GM21786 (cell line): ENCODE results near the gene FHOD3.
A peak's percentile ranks its signal among the peaks of the same experiment; 100 is the strongest.

ENCODE experiments used
- ATAC-seq: cut with Tn5 transposase; IDR thresholded peaks from one replicate; pipeline ENCODE4 v1.9.1; 2021; ENCODE audit not compliant: unreplicated experiment

FHOD3 gene

DNA sequence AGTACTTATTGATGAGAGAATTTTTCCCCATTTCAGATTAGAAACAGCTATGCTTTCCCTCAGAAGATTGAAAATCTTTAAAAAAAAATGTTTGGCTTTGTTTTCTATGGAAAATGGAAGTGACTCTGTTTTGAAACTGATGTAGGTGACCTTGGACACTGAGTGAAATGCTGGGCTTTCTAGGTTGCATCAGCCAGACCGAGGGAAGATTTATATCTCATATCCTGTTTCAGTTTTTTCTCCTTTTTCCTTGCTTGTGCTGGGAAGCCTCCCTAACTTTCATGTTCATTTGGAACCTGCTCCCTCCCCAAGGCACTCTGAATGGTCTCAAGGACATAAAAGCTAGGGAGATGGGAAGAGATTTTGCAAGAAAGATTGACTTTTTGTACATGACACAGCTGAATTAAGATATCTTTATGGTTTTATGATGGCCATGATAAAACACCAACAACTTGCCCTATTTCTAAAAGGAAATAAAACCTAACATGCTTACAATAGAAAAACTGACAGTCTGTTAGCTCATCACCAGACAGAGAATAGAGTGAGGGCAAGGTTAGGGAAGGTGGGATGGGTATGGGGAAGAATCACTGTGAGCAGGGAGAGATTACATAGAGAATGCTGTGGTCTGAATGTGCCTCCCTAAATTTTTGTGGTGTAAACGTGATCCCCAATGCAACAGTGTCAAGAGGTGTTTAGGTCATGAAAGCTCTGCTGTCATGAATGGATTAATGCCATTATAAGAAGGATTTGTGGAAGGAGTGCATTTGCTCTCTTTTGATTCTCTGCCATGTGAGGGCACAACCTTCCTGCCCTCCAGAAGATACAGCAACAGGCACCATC lies 281.6 kb downstream of the FHOD3 start:
- ATAC-seq: no peak

DNA sequence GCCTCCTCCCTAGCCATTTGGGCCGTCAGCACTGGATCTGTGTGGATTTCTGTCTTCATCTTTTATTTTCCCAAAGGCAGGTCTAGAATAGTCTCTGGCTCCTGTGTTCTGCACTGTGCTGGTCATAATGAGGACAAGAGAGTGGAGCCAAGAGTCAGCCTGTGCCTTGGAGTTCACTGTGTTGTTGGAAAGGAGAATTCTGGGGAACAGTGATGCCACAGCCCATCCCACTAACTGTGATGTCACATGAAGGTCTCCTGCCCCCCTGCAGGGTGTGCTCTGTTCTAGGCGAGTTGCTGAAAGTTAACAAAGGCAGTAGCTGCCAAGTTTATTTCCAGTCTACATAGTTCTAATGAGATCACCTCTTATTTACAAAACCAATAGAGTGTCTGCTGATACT lies 282.8 kb downstream of the FHOD3 start:
- no peak for ATAC-seq

DNA sequence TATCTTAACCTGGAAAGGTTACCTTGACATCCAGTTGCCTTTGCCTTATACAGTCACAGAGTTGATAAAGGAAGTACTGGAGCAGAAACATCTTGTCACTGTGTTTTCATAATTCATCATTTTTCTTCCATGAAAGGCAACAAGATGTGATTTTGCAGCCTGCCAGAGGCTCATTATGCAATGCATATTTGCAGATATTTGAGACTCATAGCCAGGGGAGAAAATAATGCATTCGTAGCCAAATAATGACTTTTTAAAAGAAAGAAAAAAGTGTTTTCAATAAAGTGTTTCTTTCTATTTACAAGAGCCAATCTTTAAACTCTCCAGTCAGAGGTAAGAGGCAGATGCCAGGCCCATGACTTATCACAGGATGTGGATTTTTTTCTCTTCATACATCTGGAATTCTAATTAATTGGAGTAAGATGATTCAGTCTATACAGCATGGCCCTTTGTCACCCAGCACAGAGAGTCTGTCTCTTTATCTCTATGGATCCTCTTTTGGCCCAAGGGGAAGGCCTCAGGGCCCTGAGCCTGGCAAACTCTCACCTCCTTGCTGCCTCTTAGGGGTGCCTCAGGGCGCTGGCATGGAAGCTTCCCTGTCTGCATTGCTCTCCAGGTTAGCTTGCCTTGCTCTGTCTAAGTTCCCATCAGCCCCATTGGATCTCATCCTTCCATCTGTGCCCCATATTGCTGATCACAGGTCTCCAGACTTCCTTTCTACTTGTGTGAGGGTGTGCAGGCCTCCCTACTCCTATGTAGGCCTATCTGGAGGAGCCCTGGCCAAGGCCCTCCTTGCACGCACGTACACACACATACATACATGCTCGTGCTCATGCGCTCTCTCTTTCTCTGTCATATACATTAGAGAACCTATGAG lies 283.6 kb downstream of the FHOD3 start:
- ATAC-seq: no peak

DNA sequence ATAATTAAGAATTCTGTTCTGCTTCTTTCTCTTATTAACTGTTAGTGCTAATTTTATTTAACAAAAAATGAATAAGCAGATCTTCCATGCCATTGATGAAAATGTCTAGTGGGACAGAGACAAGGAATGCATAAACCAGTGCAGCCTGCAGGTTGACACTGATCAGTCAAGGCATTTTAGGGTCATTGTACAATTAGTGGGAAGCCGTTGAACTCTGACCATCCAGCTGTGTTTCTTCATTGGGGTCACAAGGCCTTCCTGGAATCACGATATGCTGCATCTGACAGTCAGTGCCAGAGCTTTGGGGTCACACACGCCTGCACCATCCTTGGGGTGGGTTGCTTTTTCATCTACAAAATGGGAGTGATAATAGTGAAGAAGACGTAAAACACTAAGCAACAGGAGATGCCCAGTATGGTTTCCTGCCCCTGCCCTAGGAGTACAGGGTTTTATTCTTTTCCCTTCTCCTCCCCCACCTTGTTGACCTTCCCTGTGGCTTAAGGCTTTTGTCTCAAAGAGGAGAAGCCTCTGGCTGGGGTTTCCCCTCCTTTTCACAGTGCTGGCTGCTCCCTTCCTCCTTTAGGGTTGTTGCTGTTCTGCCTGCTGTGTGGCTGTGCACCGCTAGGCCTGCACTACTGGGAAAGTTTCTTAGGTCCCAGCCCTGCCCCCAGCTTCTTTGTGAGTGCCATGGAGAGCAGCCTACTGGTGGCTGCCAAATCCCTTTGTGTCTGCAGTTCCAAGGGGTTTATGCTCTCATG lies 285.7 kb downstream of the FHOD3 start:
- ATAC-seq: peak; percentile 59

DNA sequence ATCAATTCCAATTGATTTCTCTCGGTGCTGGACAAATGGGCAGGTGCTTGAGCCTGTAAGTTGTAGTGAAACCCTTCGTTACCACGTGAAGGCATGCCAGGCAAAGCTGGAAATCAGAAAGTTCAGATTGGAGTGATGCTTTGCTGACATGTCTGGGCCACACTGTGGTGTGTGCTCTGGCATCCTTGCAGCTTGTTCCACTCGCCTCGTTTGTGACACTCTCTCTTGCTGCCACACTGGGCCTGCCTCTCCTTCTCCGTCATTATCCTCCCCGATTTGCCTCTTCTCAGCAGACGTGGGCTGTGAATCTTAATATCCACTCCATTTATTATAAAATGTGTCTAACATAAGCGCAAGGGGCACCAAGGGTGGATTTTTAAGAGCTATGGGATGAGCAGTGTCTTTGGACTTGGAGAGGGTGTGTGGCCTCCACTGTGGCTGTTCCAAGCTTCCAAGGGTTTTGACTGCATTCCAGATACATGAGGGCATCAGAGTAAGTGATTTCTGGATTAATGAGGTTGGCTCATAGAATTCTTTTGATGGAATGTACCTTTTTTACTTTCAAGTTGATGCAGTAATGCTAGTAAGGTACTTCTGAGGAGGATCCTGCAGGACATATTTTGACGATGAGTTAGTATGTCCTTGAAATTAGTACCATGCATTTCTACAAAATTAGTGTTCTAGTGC lies 292.5 kb downstream of the FHOD3 start:
- no peak for ATAC-seq

DNA sequence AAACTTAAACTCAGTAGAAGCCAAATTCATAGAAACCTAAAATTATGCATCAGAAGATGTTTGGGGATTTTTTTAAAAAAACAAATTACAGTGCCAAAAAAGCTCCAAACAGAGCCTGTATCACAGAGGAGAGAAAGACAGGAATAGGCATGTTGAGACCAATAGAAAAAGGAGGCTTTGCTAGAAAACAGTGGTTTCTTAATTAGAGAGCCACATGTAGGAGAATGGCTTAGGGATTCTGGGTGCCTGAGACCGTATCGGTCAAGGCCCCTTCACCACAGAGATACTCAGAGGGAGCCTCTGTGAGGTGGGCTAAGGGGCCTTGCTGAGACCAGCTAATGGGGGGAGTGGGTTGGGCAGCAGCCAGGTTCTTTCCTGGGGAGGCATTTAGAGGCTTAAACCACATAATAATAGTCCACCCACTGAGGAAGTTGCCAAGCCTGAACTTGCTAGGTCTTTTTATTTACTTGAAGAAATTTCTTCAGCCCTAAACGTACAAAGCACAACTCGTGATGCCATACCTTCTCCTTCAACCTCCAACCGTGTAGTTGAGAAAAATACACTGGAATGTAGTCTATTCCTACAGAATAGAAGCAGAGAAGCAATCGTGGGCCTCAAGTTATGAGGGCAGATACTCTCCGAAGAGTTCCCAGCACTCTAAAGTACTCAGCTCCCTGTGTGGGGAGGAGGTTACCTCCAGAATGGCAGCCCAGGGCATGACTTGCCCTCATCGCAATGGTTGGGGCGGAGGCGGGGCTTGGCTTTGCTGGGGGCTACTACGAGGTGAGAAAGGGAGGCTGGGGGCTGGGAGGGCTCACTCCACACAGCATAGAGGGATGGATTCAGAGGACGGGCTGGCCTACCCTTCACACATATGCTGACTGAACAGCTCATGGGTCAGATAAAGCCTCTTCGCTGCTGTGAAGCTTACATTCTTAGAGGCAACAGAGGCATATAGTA lies 293.4 kb downstream of the FHOD3 start:
- ATAC-seq: no peak

DNA sequence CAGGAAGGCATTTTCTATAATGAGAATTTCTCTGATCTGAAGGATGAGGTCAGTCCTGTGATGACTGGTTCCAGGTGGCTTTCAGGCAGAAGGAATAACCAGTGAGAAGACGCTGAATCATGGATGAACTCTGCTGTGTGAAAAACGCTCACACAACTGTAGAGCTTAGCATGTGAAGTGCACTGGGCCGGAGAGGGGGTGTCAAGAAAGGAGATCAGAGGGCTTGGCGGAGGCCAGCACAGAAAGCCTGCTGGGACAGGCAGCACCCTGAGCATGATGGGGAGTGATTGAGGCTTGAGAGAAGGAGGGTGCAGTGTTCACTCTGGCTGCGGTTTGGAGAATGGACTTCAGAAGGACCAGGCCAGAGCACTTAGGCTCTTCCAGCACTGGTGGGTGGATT lies 294.8 kb downstream of the FHOD3 start:
- no peak for ATAC-seq

DNA sequence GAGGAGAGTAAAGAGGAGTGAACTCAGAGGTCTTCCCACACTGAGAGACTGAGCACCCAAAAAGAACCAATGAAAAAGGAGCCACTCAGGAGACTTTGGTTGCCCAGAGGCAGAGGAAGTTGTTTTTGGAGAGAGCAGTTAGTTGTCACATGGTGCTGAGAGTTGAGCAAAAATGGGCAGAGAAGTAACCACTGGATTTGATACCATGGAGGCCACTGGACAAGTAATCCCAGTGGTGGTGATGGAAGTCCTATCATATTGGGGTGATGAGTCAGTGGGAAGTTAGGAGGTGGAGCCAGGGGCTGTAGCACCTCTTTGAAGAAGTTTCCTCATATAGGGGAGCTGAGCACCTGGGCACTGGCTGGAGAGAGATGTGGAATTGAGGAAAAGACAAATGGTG lies 295.5 kb downstream of the FHOD3 start:
- no peak for ATAC-seq

DNA sequence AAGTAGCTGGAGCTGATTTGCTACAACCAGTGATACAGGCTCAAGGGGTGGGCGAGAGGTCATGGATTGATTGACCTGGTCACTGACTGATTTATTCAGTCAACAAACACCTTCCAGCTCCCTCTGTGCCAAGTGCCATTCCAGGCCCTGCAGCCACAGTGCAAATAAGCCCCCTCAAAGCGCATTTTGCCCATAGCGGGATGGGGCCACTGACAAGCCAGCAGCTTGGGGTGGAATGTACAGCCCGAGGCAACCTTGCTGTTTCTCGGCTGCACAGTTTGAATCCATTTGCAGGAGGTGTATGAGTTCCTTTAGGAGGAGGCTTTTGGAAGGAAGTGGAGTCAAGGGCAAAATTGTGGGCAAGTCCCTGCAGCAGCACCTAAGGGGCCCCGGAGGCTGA lies 296.1 kb downstream of the FHOD3 start:
- no peak for ATAC-seq

DNA sequence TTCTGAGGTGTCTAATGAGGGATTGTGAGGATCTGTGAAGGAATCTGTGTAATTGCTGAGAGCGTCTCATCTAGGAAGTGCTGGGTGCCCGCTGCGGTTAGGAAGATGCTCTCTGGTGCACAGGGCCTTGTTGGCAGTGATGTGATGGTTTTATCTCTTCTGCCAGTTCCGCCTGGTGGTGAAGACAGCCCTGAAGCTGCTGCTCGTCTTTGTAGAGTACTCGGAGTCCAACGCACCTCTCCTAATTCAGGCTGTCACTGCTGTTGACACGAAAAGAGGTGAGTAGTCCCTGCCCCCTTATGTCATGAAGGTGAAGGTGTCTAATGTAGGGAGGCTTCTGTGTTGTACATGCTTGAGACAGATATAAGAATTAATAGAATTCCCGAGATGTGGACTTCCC lies 297.1 kb downstream of the FHOD3 start:
- ATAC-seq: no peak

DNA sequence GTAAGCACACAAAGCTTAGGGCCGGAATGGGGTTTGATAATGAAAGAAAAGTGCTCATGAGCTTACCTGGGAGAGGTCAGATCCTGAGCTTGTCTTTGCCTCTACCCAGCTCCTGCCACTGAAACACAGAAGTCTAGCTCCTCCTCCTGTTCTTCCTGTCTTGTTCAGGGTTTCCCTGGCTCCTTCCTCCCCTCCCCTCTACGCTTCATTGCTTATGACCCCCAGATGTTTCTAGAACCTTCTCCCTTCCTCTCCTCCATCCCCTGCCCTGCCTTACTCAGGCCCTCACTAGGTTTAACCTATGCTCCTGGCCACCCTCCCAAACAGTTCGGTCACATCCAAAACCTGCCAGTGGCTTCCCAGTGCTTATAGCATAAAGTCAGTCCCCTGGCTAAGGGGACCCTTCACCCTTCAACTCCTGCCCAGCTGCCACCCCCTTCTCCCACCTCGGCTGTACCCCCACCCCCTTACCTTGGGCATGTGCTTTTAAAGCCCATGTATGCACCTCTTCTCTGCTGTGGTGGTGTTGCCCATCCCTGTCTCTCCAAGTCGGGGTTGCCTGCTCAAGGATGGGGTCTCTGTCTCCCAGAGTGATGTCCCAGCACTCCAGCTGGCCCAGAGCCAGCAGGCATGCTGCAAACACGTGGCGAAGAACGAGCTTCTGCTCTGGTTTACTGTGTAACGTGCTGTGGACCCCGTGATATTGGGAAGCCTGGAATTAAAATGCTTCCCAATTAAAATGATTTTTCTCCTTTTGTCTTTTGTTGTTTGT lies 297.7 kb downstream of the FHOD3 start:
- ATAC-seq: no peak

DNA sequence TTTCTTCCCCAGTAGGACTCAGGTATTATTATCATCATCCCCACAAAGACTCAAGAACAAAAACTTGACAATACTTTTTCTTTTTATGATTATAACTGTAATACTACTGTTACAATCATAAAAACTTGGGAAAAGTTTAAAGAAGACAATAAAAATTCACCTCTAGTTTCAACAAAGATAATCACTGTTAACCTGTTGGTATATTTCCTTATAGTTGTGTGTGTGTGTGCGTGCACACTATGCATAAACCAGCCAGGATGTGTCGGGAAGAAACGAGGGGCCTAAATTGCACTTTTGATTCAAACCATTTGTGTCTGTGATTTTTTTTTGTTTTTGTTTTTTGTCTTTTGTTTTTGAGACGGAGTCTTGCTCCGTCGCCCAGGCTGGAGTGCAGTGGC lies 298.3 kb downstream of the FHOD3 start:
- no peak for ATAC-seq

DNA sequence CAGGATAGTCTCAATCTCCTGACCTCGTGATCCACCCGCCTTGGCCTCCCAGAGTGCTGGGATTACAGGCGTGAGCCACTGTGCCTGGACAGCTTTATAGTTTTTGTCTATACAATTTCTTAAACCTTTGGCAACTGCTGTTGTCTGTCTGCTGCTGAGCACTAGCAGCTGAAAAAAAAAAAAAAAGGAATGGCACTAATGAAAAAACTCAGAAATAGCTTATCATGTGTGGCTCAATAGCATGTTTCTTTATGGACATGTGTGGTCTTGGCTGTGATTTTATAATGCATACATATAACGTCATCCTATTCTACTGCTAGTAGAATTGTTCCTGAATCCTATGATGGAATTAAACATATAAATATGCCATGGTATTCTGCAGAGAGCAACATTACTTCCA lies 300.1 kb downstream of the FHOD3 start:
- no peak for ATAC-seq

DNA sequence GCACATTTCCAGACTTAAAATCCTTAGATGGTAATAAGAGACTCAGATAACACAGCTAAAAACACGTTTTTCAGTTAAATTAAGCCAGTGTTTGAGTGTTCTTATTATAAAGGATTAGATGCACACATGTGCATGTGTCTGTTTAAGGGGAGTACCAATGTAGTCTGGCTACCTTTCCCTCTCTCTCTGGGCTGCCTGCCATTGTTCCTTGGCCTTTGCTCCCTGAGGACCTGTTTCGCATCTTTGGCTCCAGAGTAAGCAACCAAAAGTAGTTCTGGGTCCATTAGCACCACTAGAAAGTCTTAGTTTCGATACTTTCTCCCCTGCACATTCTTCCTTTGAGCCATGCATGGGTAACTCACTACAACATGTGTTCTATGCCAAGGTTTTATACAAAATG lies 303.0 kb downstream of the FHOD3 start:
- no peak for ATAC-seq

DNA sequence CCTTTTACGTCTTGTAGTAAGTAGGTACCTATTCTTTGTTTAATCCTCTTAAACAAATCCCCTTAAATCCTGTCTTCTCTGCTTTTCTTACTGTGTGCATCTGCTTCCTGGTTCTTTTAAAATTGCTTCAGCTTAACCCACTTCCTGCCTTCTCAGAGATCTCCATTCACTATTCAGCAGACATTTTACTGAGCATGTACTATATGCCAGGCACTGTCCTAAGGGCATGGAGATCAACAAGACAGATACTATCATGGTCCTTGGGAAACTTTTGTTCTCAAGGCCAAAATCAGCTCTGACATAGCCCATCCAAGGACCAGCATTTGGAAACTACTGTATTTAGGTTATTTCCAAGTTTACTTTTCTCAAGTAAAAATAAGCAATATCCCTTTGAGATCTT lies 303.8 kb downstream of the FHOD3 start:
- ATAC-seq: no peak

DNA sequence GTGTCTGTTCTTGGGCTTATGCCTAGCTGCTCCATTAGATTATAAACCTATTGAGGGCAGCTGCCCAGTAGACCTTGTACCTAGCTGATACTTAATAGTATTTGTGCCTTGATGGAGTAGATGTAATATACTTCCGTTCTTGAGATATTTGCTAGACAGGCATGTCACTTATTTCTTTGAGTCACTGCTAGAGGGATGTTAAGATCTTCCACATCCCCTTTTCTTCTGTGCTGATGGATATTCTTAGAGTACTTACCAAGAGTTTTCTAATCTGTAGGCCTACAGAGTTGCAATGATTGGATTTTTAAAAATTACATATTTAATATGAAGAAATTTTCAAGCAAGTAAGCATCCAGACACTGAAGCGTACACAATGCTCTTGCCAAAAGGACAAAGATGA lies 304.6 kb downstream of the FHOD3 start:
- no peak for ATAC-seq

DNA sequence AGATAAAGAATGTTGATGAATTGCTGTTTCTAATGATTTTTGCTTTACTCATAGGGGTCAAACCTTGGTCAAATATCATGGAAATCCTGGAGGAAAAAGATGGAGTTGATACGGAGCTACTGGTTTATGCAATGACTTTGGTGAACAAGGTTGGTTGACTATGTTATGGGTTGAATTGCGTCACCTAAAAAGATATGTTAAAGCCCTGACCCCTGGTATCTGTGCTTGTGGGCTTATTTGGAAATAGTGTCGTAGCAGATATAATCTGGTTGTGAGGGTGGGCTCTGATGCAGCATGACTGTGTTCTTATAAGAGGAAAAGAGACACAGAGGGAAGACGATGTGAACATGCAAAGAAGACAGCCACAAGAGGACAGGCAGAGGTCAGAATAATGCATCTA lies 305.1 kb downstream of the FHOD3 start:
- ATAC-seq: no peak

DNA sequence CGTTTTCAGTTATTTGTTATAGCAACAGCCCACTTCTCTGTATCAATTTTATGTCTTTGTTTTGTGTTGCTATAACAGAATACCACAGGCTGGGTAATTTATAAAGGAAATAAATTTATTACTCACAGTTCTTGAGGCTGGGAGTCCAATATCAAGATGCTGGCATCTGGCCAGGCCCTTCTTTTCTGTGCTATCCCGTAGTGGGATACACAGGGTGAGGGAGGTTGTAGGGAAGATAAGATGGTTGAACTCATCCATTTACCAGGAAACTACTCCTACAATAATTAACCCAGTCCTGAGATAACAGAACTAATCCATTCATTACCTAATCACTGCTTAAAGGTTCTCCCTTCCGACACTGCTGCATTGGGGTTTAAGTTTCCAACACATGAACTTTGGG lies 310.6 kb downstream of the FHOD3 start:
- no peak for ATAC-seq

DNA sequence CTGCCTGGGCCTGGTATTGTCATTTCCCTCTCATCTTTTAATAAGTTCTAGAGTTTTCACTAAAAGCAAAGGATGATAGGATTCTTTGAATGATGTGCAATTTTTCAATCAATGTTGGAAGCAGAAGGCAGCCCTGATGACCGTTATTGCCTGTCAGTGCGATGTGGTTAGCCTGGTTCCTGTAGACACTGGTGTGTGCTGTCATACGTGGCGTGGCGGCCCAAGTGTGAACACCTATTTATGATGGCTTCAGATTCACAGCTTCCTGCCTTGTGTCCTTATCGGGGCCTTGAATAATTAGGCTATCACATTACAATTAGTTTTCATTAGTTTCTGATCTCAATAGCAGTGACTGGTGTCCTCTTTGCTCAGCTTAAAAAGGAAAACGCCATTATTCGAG lies 312.7 kb downstream of the FHOD3 start:
- no peak for ATAC-seq
